Measurements from ENCODE around the gene EHMT2.
A peak's percentile ranks its signal among the peaks of the same experiment; 100 is the strongest.
"Not testable (repeated sequence)": the region's sequence is repeated elsewhere in the genome, so short reads cannot be mapped to it uniquely, and the experiment has no call there.

The EHMT2 gene

GRCh38 chr6:31838114-31838553, 59.4 kb downstream of the EHMT2 start:
- not testable (repeated sequence) for DNase-seq (ENCODE audit: low read depth in 2 of 2)

GRCh38 chr6:31837369-31838113, 60.0 kb downstream of the EHMT2 start:
- DNase-seq (ENCODE audit: low read depth in 2 of 2), result no peak

- no peak for DNase-seq (ENCODE audit: low read depth in 2 of 2)
Observed at GRCh38 chr6:31836474-31837368, 60.8 kb downstream of the EHMT2 start.

GRCh38 chr6:31836047-31836473, 61.4 kb downstream of the EHMT2 start:
- no peak for DNase-seq (ENCODE audit: low read depth in 2 of 2)

- peak; percentile 57 to 66 for DNase-seq (ENCODE audit: low read depth in 2 of 2)
Observed at GRCh38 chr6:31834367-31835250, 62.9 kb downstream of the EHMT2 start.

- no peak for DNase-seq (ENCODE audit: low read depth in 2 of 2)
Observed at GRCh38 chr6:31831350-31832215, 65.9 kb downstream of the EHMT2 start.

- DNase-seq (ENCODE audit: low read depth in 2 of 2), result no peak
Observed at GRCh38 chr6:31830886-31831335, 66.6 kb downstream of the EHMT2 start.
